OCI-LY7 (cell line): ENCODE results near the gene BRD9. TPM values are rescaled to one million over a fixed set of nuclear protein-coding genes. Genes with fewer than 3 reads are reported as not detected.

ENCODE experiments used
- BruUV-seq: library from RNA; stranded (reverse); fragments of 400-500 nt; replicated peaks from 2 replicates; lab custom pipeline; 2021; lab: Mats Ljungman, UMichigan
- CTCF ChIA-PET: fragments of 300-600 bp; sonication (Branson Sonifier 250); formaldehyde crosslinking; loops from one replicate; lab custom pipeline; 2022; ENCODE audit warnings: antibody characterized with exemption; ENCODE audit not compliant: unreplicated experiment; lab: Charles Lee
- POLR2A ChIA-PET: fragments of 300-600 bp; sonication (Branson Sonifier 250); formaldehyde crosslinking; loops from one replicate; lab custom pipeline; 2022; ENCODE audit warnings: antibody characterized with exemption; lab: Charles Lee
- DNase-seq: peaks from one replicate; pipeline ENCODE4 v3.0.0-alpha.2; 2015; ENCODE audit warnings: low spot score
- H2AFZ ChIP-seq: fragments of 200-600 bp; sonication (generic), shearing (Covaris generic); 2 replicates; pipeline ENCODE4 v1.6.1; 2014; ENCODE audit warnings: mild to moderate bottlenecking, antibody characterized with exemption, low read length, moderate library complexity
- H3K27ac ChIP-seq: fragments of 200-600 bp; sonication (generic); 2 replicates; pipeline ENCODE4 v1.5.1; 2014; ENCODE audit warnings: mixed run types, low read depth, mild to moderate bottlenecking, moderate library complexity, low read length, inconsistent platforms; ENCODE audit not compliant: poor library complexity, severe bottlenecking
- H3K36me3 ChIP-seq: fragments of 200-600 bp; sonication (generic); 2 replicates; pipeline ENCODE4 v1.6.1; 2014; ENCODE audit warnings: mild to moderate bottlenecking, antibody characterized with exemption, low read length, moderate library complexity, mixed read lengths; ENCODE audit not compliant: insufficient read depth
- H3K4me1 ChIP-seq: fragments of 200-600 bp; sonication (generic); 2 replicates; pipeline ENCODE4 v1.5.1; 2014; ENCODE audit warnings: mild to moderate bottlenecking, low read length; ENCODE audit not compliant: insufficient read depth, poor library complexity, severe bottlenecking
- H3K4me2 ChIP-seq: fragments of 200-600 bp; sonication (generic); 2 replicates; pipeline ENCODE4 v1.6.1; 2014; ENCODE audit warnings: mild to moderate bottlenecking, low read length
- H3K4me3 ChIP-seq: fragments of 200-600 bp; sonication (generic); 2 replicates; pipeline ENCODE4 v1.5.1; 2014; ENCODE audit warnings: mild to moderate bottlenecking, low read depth, low read length; ENCODE audit not compliant: poor library complexity, severe bottlenecking
- H3K79me2 ChIP-seq: fragments of 200-600 bp; sonication (generic); 2 replicates; pipeline ENCODE4 v1.6.1; 2016; ENCODE audit warnings: low read depth, mild to moderate bottlenecking, low read length, moderate library complexity, mixed read lengths; ENCODE audit not compliant: insufficient read depth
- H3K9me2 ChIP-seq: fragments of 200-600 bp; sonication (generic); 2 replicates; pipeline ENCODE4 v1.6.1; 2016; ENCODE audit warnings: mild to moderate bottlenecking, low read length, mixed read lengths; ENCODE audit not compliant: insufficient read depth
- H3K9me3 ChIP-seq: fragments of 200-600 bp; sonication (generic); 2 replicates; pipeline ENCODE4 v1.6.1; 2014; ENCODE audit warnings: mild to moderate bottlenecking, mixed run types, low read length, mixed read lengths
- H4K20me1 ChIP-seq: fragments of 200-600 bp; sonication (generic); 2 replicates; pipeline ENCODE4 v1.6.1; 2014; ENCODE audit warnings: mild to moderate bottlenecking, antibody characterized with exemption, low read length, moderate library complexity, mixed read lengths; ENCODE audit not compliant: insufficient read depth
- EZH2phosphoT487 ChIP-seq: fragments of 200-600 bp; sonication (generic); IDR thresholded peaks from 2 replicates; pipeline ENCODE4 v1.6.1; 2018; ENCODE audit warnings: low read depth, borderline replicate concordance, mild to moderate bottlenecking, mixed run types, antibody characterized with exemption, low read length, moderate library complexity, mixed read lengths
- intact Hi-C: fragments of 100-400 bp; cut with micrococcal nuclease; formaldehyde crosslinking; loops from one replicate; pipeline ENCODE4 v1.10.0; 2022; ENCODE audit not compliant: unreplicated experiment
- total RNA-seq, 2 experiments: library from RNA; depleted of rRNA in 1 of 2; stranded (reverse); fragments of >200 nt in 1 of 2; shearing (Covaris generic) in 1 of 2; gene quantifications; 2 replicates each; pipeline ENCODE4 v1.2.3, GENCODE V29; 2014 to 2022
- TF ChIP-seq, protein P1 (sequence below): fragments of 200-600 bp; sonication (generic); conservative IDR thresholded peaks from 2 replicates; pipeline ENCODE4 v1.5.1; 2014; ENCODE audit warnings: mild to moderate bottlenecking, antibody characterized with exemption, low read length, moderate library complexity, mixed read lengths

BRD9 gene
- total RNA-seq, 2 experiments from 2014 or later: 46.7 to 78.7 TPM

GRCh38 chr5:885127-885442 lies 7.5 kb downstream of the BRD9 start:
- Histone ChIP-seq H3K79me2 (peaks cover 27% of the 10 kb centered on the region), H3K4me2 (no peak overlapping the region), H2AFZ (no peak overlapping the region), H3K9me2 (no peaks in the 10 kb centered on the region), H3K27ac (no peak overlapping the region), H3K36me3 (peaks cover 96% of the 10 kb centered on the region), H3K4me3 (no peak overlapping the region), H3K4me1 (no peaks in the 10 kb centered on the region), H4K20me1 (no peaks in the 10 kb centered on the region), H3K9me3 (no peaks in the 10 kb centered on the region)
- no peak for DNase-seq
- TF ChIP-seq EZH2phosphoT487: no peak
- TF ChIP-seq, protein P1, sequence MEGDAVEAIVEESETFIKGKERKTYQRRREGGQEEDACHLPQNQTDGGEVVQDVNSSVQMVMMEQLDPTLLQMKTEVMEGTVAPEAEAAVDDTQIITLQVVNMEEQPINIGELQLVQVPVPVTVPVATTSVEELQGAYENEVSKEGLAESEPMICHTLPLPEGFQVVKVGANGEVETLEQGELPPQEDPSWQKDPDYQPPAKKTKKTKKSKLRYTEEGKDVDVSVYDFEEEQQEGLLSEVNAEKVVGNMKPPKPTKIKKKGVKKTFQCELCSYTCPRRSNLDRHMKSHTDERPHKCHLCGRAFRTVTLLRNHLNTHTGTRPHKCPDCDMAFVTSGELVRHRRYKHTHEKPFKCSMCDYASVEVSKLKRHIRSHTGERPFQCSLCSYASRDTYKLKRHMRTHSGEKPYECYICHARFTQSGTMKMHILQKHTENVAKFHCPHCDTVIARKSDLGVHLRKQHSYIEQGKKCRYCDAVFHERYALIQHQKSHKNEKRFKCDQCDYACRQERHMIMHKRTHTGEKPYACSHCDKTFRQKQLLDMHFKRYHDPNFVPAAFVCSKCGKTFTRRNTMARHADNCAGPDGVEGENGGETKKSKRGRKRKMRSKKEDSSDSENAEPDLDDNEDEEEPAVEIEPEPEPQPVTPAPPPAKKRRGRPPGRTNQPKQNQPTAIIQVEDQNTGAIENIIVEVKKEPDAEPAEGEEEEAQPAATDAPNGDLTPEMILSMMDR: no peak
- intact Hi-C loops: no loop called here
- POLR2A ChIA-PET: interaction anchor here (0.6 kb wide), 1 partner anchor 12 kb away, joined by 3 read pairs; no protein-coding TSS in a partner anchor
- BruUV-seq: no TSS peak
- CTCF ChIA-PET: no interaction called here

- no peak overlapping the region for H3K4me2 ChIP-seq
- H3K79me2 ChIP-seq: peaks cover 21% of the 10 kb centered on the region
- H3K4me1 ChIP-seq: no peaks in the 10 kb centered on the region
- POLR2A ChIA-PET: interaction anchor here (0.6 to 0.7 kb wide), 2 partner anchors 12 to 24 kb away, joined by 3 read pairs; no protein-coding TSS in a partner anchor
- no peak for TF ChIP-seq EZH2phosphoT487
- TF ChIP-seq, protein P1: no peak
- no peak overlapping the region for H3K4me3 ChIP-seq
- no TSS peak for BruUV-seq
- no peak for DNase-seq
- H3K9me3 ChIP-seq: no peaks in the 10 kb centered on the region
- peaks cover 91% of the 10 kb centered on the region for H3K36me3 ChIP-seq
- no peak overlapping the region for H2AFZ ChIP-seq
- no peaks in the 10 kb centered on the region for H4K20me1 ChIP-seq
- CTCF ChIA-PET: no interaction called here
- H3K9me2 ChIP-seq: no peaks in the 10 kb centered on the region
- intact Hi-C loops: no loop called here
- no peak overlapping the region for H3K27ac ChIP-seq
Measured at GRCh38 chr5:884345-885126, 8.1 kb downstream of the BRD9 start.
